HG03565 (cell line): ENCODE measurements around the gene RPL10.
"Not testable (repeated sequence)": the region's sequence is repeated elsewhere in the genome, so short reads cannot be mapped to it uniquely, and the experiment has no call there.

Source experiments
- ATAC-seq: cut with Tn5 transposase; IDR thresholded peaks from one replicate; pipeline ENCODE4 v1.9.1; 2021; ENCODE audit warnings: mild to moderate bottlenecking, moderate library complexity; ENCODE audit not compliant: unreplicated experiment

RPL10 gene

DNA sequence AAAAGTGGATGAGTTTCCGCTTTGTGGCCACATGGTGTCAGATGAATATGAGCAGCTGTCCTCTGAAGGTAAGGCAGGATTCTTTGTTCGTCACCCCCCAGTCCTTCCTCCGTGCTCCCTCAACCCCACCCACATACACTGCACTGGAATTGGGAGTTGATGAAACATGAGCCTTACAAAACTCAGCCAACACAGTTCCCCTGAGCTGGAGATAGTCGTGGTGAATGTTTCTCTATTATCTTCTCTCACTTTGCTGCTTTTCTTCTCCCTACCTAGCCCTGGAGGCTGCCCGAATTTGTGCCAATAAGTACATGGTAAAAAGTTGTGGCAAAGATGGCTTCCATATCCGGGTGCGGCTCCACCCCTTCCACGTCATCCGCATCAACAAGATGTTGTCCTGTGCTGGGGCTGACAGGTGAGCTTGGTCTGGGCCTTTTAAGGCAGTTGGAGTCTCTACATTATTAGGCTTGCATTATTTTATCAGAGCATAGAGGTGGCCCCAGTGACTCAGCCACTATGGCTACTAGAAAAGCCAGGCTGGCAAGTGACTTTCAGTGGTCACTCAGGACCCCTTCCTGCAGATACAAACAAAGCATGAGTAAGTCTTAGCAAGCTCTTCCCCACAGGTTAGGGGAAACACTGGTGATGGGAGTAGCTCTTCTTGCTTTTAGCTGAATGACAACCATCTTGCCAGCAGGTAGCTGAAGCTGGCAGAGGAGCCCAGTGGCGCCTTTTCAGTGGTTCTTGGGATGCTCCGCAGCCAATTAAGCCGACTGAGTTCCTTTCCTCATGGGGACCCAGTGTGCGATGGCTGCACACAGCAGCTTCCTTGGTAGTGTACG, 1.6 kb downstream of the RPL10 start:
- no peak for ATAC-seq

- not testable (repeated sequence) for ATAC-seq
Observed at GRCh38 chrX:154400369-154400817, 2.2 kb downstream of the RPL10 start.

- no peak for ATAC-seq
Observed at GRCh38 chrX:154401045-154401799, 3.0 kb downstream of the RPL10 start.

DNA sequence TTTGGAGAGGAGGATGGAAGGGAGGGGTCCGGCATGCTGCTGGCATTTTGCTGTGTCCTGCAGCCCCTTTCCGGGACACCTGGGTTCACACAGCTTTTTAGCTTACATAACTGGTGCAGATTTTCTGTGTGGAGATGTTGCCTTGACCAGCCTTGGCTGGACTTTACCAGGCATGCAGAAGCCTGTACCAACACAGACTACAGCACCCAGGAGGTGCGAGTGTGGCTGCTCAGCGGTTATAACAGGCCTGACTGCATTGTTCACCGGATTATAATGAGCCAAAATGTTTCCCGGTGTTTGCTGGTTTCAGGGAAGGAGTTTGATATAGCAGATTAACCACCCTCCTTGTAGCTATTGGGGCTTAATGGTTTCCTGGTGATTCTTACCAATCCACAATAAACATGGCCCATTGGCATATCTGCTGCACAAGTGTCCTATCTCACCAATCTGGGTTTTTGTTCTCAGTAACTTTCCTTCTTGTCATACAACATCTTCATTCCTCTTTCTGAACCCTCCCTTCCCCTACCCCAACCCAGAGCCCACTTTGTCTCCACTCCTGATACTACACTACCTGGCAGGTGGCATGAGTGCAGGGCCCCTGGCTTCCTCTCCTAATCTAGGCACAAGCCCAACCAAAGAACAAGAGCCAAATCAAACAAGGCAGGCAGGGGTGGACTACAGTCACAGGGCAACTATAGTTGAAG, 3.9 kb downstream of the RPL10 start:
- ATAC-seq: no peak

GRCh38 chrX:154402622-154403127, 4.5 kb downstream of the RPL10 start:
- ATAC-seq: no peak

DNA sequence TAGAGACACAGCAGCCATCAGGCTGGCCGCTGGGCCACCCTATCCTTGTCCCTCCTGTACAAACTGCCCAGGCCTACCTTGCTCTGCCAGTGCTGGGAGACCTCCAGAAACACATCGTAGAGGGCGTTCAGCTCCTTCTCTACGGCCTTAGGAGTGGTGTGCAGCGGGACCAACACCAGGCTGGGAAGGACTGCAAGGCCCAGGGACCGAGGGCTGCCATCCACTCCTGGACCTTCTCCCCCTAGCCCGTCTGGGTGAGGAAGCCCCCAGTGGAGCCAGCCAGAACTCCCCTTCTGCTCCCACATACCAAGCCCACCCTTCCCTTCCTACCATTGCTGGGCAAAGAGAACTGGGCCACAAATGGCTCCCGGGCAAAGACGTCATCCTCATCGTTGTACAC, 5.0 kb downstream of the RPL10 start:
- no peak for ATAC-seq

GRCh38 chrX:154403858-154404257, 5.7 kb downstream of the RPL10 start:
- no peak for ATAC-seq

GRCh38 chrX:154404625-154405192, 6.5 kb downstream of the RPL10 start:
- no peak for ATAC-seq

DNA sequence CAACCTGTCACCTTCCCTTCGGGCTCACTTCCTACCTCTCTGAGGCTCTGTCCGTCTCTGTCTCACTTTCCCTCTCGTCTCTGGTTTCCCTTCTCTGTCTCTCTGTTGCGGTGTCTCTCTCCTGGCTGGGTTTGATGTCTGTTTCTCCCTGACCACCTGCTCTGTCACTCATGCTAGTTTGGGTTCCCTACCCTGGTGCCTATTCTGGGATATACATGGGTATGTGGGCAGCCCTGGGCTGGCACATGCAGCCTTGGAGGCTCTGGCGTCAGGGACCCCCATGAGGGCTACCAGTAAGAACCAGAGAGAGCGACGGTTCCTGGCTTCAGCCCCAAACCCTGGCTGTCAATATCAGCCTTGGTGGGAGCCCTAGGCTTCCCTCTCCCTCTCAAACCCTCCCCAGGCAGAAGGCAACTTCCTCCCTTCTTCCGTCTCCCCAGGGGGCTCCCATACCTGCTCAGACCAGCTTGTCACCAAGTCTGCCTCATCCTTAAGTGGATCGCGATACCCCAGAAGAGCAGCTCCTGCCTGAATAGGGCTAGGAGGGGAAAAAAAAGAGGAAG, 10.6 kb downstream of the RPL10 start:
- no peak for ATAC-seq

- ATAC-seq: no peak
Observed at GRCh38 chrX:154409222-154409871, 11.2 kb downstream of the RPL10 start, which contains the start of gene DNASE1L1. Gene DNASE1L1, minus strand, starts transcription at chrX:154409254. Its CDS starts 3,686 bp downstream, at chrX:154405568.

DNA sequence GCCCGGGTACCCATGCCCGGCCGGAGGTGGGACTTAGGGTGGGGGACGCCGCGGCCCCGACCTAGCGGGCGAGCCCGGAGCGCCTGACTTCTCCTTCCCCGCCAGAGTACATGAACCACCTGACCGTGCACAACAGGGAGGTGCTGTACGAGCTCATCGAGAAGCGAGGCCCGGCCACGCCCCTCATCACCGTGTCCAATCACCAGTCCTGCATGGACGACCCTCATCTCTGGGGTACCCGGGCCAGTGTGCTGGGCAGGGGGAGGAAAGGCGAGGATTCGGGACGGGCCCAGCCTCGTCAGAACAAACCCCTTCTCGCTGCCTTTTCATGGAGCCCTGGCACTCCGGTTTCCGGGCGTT, 13.8 kb downstream of the RPL10 start:
- peak; percentile 37 for ATAC-seq

- no peak for ATAC-seq
Observed at GRCh38 chrX:154412468-154412867, 14.3 kb downstream of the RPL10 start.

DNA sequence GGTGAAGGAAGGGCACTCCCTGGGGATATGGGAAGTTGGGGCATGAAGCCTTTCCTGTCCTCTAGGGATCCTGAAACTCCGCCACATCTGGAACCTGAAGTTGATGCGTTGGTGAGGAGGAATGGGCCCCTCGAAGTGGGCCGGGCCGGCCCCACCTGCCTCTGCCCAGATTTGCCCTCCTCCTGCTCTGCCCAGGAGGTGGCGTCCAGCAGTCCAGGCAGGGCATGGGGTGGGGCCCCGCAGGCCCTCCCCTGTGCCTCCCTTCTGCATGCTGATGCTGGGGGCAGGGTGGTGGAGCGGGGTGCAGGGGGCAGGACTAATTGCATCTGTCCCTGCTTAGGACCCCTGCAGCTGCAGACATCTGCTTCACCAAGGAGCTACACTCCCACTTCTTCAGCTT, 15.0 kb downstream of the RPL10 start:
- no peak for ATAC-seq

DNA sequence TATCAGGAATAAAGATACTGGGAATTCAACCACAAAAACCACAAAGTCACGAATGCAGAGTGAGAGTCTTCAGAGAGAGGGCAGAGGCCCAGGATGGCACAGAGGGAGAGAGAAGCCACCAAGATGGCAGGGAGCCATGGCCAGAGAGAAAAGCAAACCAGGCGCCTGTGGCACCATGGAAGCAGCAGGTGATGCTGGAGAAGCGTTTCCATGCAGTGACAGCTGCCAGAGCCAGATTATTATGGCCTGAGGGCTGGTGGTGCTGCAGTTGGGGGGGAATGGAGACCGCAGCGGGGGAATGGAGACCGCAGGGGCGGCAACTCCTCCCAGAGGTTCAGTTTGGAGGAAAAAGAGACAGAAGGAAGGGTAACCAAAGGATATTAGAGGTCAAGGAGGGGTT, 19.0 kb downstream of the RPL10 start:
- ATAC-seq: no peak

GRCh38 chrX:154419189-154419588, 21.0 kb downstream of the RPL10 start:
- ATAC-seq: no peak

DNA sequence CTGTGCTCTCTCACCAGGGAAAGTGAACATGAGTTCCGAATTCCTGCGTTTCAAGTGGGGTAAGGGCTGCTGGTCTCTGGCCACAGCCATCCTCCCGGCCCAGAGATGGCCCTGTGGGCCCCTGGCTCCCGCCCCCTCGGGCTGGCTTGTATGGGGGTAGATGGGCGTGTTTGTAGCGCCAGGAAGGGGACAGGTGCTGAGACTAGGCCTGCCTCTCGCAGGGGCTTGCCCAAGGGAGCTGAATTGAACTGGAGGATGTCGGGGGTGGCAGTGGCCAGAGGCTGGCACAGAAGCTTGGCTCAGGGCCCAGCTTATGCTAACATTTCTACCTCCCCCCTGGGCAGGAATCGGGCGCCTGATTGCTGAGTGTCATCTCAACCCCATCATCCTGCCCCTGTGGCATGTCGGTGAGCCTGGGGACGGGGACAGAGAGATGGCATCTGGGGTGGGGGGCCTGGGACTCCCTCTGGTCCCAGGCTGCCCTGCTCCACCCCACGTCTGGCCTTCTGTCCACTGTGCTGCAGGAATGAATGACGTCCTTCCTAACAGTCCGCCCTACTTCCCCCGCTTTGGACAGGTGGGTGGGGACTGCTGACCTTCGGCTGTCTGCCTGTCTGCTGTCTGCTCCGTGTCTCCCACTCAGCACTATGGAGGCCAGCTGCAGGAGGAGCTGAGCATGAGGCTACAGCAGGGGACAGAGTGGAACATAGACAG, 21.7 kb downstream of the RPL10 start:
- ATAC-seq: no peak

DNA sequence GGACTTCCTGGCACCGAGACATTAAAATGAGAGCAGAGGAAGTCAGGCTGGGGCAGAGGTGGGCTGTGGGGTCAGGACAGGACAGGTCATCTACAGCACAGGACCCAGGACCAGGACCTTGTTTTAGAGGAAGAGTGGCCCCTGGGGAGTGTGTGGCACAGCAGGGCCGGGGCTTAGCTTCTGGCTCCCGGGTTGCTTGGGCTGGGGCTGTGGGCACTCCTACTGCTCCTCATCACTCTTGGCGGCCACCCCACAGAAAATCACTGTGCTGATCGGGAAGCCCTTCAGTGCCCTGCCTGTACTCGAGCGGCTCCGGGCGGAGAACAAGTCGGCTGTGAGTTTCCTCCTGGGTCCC, 22.2 kb downstream of the RPL10 start:
- ATAC-seq: no peak

- no peak for ATAC-seq
Observed at GRCh38 chrX:154426916-154427770, 29.0 kb downstream of the RPL10 start.
